Measurements from ENCODE around the gene SLC30A4.

SLC30A4 gene

DNA sequence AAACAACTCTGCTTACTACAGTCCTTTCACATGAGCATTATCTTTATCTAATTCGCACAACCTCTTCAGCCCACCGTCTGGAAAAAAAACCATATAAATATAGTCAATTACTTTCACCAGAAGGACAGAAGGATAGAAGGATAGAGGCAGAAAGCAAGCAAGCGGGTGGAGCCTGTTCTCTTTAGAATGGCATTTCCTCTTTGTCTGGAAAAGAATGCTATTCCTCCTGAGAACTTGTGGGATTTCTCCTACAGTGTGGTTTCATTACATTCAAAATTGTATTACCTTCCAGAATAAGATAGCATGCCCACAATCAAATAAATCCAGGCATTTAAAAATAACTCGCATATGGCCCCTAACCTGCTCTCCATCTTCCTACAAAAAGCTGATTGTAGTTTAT is 23.1 kb downstream of the SLC30A4 start:
- DNase-seq = no peak

DNA sequence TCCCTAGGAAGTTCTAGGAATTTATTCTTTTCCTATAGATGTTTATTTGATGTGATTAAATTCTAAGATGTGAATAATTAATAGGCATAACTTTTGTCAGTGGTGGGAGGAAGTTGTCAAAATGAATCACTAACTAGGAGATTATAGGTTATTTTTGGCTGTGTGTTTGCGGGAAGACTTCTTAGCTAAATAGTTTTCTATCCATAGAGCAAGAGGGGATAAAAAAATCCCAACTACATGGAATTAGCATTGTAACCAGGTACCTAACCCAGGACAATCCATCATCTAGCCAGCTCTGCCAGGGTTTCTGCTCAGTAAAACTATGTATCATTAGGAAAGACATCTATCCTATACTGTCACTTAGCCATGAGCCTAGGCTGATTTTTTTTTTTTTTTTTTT is 23.9 kb downstream of the SLC30A4 start:
- no peak for DNase-seq

DNA sequence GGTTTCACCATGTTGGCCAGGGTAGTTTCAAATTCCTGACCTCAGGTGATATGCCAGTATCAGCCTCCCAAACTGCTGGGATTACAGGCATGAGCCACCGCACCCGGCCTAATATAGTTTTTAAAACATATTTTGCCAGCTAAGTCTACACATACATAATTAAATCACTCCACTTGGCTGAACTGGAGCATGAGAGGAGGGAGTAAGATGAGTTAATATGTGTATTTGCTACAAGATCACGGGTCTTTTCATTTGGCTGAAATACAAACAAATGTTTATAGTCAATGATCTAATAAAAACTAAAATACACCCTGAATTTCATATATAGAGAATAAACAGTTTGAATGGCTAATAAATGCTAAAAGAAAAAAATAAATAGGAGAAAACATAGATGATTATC is 25.3 kb downstream of the SLC30A4 start:
- no peak for DNase-seq

DNA sequence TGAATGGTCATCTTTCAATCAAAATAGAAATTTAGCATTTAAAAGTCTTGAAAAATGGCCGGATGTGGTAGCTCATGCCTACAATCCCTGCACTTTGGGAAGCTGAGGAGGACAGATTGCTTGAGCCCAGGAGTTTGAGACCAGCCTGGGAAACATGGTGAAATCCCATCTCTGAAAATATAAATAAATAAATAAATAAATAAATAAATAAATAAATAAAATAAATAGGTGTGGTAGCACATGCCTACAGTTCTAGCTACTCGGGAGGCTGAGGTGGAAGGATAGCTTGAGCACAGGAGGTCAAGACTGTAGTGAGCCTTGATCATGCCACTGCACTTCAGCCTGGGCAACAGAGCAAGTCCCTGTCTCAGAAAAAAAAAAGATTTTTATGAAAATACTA is 25.9 kb downstream of the SLC30A4 start:
- DNase-seq = no peak

DNA sequence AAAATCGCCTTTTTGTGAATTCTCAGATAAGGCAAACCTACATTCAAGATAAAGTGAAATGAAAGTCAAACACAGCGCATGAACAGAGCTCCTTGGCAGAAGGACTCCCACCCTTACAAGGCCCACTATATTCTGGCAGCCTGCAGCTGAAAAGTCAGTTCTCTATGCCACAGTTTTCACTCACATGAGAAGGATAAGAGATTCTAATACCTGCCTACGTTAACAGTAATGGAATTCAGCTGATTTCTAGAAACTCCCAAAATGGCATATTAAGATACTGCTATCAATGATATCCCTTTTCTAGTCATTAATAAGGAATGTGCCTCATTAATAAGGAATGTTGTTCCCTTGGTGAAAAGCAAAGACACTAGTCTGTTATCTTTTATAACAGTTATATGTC is 27.0 kb downstream of the SLC30A4 start:
- no peak for DNase-seq

DNA sequence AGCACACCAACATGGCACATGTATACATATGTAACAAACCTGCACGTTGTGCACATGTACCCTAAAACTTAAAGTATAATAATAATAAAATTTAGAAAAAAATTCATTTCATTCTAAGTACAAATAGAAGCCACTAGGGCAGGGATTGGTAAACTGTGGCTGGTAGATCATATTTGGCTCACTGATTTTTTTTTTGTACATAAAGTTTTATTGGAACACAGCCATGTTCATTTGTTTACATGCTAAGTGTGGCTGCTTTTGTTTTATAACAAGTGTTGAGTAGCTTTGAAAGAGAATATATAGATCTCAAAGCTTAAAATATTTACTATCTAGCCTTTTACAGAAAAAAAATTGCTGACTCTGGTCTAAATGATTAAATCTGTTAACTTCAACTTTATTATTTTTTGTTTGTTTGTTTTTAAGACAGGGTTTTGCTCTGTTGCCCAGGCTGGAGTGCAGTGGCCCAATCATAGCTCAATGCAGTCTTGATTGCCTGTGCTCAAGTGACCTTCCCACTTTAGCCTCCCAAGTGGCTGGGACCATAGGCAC is 32.8 kb downstream of the SLC30A4 start:
- no peak for DNase-seq

DNA sequence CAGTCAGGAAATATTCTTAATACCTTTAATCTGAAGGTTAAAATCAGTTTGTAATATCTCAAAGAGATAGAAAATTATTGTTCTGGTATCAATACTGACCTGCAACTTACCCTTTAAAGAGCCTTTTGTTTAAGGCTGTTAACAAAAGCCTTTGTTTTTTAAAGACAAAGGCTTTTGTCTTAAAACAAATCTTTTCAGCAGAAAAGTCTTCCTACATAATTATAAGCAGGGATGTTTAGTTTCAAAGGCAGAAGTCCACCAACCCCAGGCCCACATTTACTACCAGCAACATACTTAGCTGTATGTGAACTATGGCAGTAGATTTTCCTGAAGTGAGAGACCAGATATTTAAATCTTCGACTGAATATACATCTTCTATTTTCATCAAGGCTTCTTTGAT is 36.2 kb downstream of the SLC30A4 start:
- no peak for DNase-seq

DNA sequence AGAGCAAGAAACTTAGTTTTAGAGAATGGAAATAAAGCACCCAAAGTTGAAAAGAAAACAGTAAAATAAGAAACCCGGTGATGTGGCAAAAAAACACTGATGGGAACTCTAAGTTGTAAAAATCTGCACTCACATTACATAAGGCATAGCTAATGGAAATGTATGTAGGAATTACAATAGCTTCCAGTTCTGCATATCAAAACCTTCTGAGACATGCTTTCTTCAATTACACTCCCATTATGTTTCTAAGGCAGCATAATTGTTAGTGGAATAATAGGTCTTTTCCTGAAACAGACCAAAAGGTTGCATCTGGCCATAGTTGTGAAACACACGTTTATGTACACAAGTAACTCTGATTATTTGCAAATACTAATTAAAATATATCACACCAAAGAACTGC is 41.4 kb downstream of the SLC30A4 start:
- DNase-seq = no peak

DNA sequence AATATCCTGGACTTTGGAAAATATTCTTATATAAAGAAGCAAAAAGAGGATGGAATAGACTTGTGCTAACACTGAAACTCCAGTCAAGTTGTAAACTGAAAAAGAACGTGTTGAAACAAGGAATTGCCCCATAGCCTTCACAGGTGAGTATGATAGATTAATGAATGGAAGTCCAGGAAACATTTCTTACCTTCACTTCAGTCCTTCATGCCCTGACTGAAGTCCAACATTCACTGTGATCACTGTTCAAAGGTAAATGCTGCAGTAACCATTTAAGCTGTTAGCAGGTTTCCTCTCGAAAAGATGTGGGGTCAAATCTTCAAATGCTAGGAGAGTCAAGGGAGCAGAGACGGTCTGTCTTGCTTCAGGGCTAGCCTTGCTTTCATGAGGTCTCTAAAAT is 46.1 kb downstream of the SLC30A4 start:
- DNase-seq = no peak

DNA sequence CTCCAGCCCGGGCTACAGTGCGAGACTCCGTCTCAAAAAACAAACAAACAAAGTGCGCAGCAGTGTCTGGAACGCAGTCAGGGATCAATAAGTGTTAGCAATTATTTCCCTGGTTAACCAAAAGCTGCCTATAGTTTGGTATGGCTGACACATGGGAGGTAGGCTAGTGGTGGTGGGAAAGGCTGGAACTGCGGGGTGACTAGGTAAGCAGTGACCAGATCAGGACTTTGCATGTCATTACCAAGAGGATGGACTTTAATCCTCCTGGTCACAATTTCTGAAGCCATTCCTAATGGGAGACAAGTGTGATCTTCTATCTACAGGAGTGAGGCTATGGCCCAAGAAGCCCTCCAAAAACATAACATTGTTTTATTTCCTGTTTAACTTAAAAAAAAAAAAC is 47.8 kb downstream of the SLC30A4 start:
- DNase-seq = no peak

DNA sequence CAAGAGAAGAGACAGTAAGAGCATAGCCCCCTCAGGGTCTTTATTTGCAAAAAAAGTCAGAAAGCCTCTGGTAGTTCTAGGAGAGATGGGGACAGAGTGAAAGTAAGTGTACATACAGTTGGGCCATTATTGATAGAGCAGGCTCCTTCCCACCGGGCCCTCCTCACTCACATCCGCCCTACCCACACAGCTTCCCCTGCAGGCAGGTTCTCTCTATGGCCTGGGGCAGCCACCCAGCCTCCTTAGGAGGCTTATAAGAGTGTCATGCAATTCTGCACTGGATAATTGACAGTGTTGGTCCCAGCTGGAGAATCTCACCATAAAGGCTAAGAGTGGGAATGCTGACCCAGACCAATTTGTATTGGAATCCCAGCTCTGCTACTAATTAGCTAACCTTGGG is 49.5 kb downstream of the SLC30A4 start:
- DNase-seq = no peak

DNA sequence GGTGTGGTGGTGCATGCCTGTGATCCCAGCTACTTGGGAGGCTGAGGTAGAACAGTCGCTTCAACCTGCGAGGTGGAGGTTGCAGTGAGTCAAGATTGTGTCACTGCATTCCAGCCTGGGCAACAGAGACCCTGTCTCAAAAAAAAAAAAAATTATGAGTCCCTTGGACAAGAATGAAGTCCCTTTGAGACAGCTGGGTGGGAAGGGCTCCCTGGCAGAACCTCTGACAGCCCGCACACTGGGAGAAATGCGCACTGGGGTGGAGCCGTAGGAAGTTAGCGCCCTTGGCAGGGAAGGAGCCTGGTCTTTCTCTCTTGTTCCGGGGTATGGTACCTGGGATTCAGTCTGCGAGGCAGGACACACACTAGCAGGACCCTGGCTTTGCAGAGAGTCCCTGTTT is 51.4 kb downstream of the SLC30A4 start:
- DNase-seq = no peak

DNA sequence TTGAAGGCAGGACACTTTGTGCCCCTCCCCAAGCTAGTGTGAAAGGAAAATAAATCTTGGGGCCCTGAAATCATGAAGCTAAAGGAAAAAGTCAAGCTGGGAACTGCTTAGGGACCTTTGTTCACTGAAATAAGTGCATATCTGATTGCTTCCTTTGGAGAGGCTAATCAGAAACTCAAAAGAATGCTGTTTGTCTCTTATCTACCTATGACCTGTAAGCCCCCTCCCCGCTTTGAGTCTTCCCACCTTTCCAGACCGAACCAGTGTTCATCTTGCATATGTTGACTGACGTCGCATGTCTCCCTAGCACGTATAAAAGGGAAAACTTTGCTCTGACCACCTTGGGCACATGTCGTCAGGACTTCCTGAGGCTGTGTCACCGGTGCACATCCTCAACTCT is 53.1 kb downstream of the SLC30A4 start:
- no peak for DNase-seq

DNA sequence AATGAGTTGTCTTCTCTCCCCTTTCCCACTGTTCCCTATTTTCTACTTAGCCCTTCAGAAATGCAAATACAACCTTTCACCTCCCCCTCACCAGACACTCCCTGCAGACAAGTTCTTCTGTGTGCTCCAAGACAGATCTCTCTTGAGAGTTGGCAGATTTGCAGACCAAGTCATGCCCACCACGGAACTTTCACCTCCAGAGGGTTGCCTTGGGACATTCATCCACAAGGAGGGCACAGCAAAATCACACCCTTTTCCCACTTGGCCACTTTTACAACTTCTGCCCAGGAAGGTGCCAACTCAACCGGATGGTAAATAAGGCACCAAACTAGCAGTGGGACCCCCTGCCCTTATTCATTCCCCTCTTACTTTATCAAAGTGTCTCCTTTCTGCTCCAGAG is 53.5 kb downstream of the SLC30A4 start:
- no peak for DNase-seq

DNA sequence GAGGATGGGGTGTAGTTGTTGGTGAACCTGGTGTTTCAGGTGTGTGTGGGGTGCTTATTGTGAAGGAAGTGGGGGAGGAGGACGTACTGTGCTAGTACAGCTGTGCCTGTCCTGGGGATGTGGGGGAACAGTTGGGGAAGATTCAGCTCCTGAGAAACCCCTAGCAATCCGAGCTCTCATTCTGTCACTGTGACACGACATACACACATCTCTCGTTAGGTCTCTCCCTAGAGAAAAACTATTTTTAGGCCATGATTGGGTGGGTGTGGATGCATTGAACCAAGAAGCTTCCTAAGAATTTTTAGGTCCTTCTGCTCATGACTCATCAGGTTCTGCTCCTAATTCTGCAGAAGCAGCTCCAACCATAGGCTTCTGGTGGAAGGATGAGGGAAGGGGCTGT is 54.3 kb downstream of the SLC30A4 start:
- no peak for DNase-seq

DNA sequence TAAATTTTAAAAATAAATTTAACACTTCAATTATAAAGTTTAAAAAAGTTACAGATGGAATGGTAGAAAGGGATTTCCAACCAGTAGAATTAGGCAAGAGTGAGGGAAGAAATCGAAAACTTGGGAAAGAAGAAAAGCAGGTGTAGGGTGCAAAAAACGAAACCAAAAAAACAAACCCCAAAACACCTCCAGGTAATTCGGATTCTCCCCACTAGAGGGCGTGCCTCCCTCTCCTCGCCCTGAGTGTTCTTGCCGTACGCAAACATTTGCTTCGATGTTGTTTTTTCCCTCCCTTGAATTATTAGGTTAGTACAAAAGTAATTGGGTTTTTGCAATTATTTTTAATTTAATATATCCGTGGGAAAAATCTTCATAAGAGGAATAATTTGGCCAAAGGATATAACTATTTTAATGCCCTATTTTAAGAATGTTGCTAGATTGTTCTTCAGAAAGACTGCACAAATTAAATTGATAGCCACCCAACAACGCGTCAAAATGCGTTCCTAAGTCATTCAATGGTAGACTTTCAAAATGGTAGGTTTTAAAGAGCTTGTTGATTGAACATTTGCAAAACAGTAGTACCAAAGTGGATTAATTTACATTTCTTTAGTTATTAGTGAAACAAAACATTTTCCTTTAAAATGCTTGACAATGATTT is 63.7 kb downstream of the SLC30A4 start:
- no peak for DNase-seq

DNA sequence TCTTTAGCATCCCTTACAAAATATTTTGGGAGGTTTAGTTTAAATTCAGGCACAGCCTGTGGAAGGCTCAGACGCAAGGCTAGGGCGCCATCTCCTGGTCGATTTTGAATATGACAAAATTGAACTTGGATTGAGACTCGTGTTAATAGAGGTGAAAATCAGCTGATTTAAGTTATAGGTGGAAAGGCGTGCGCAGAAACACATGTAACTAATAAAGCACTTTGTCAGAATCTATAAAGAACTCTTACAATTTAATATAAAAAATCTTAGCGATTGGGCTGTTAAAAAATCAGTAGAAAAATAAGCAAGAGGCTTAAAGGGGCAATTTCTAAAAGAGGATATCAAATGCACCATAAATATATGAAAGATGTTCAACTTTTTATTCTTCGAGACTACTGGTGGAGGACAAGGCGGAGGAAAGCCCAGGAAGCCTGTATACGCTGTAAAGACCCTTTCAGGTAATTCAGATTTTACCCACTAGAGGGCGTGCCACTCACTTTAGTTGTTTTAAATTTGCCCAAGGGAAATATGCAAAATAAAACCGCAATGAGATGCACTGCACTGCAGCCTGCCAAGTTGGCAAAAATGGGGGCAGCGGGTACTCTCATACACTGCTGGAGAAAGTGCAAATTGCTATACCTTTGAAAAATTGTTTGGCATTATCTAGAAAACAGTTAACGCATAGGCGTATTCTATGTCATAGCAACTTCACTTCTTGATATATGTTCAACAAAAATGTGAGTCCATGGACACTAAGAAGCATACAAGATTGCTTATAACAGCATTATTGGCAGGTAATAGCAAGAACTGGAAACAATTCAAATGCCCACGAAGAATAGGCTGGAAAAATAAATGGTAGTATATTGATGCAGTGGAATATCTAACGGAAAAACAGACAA is 64.7 kb downstream of the SLC30A4 start:
- no peak for DNase-seq

DNA sequence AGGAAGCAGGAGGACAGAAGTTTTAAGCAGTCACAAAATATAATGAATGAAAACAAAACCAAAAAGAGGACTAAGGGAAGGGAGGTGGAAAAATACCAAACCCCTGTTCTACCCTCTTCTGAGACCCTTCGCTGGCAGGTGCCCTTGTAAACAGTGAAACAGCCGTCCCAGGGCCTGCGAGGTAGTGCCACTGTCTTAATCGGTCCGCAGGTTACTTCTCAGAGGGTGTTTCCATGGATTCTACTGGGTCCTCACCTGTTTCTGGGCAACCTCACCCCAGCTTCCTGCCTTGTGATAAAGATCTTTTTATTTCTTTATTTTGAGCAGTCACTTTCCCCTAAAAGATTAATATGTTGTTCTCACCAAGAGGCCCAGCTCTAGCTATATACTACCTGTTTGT is 65.3 kb downstream of the SLC30A4 start:
- no peak for DNase-seq

DNA sequence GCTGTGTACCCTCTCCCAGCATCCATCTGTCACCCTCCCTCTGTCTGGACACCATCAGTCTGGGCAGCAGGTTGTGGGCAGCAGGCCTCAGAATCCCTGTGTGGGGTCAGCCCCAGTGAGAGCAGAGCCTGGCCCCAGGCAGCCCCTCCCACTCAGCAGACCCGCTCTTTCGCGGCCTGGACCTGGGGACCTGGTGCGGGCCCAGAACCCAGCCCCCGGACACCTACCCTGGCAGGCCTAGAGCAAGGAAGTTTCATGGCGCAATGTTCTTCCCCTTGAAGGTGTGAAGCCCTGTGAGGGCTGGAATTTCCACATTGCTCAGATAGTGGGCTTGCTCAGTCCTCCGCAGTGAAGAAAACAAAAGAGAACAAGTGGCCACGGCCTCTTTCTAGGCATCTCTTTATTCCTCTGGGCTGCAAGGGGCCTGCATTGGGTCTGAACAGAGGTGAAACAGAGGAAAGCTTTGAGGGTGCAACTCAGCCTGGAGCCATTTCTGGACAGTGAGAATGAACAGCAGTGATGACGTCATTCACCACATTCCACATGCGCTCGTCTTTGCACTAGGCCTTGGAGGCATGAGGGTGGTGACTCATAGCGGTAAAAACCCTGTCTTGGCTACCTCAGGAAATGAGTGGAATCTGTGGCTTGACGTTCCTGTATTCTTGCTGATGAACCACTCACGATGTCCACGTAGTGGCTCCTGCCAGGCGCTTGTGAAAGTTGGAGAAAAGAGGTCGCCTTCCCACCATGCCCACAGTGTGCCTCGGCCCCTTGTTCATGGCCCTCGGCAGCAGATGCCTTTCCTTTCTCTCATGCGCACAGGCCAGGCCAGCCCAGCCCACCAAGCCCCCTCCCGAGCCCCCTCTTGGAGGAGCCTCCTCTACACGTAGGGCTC is 66.1 kb downstream of the SLC30A4 start:
- peak; percentile 57 for DNase-seq

DNA sequence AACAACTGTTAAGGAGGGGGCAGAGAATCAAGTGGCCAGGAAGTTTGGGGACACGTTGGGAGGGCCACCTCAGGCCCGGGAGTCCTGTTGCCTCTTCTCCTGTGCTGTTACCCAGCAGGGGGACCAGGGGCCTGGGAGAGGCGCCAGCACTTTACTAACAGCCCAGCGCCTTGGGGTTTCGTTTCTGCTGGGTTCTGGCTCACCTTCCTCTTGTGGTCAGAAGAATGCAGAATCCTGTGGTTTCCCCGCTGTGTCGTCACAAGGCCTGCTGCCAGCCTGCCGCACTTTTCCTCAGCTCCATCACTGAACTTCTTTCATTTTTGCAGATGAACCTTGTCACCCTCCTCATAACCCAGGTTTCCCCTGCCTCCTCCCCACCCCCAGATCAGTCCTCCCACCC is 67.7 kb downstream of the SLC30A4 start:
- peak; percentile 61 for DNase-seq

DNA sequence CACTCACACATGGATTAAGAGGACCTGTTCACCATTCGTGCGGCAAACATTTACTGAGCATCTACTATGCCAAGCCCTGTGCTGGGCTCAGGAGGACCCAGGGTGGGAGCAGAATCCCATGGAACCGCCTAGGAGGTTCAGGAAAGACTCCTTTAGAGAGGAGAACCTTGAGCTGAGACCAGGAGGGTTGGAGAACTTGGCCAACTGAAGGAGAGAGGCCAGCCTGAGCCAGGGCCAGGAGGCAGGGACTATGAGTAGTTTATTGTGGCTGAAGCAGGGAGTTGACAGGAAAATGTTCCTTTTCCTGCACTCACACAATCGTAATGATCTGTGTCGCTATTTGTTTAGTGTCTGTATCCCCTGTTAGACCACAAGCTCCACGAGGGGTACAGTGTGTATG is 71.3 kb downstream of the SLC30A4 start:
- DNase-seq = no peak

DNA sequence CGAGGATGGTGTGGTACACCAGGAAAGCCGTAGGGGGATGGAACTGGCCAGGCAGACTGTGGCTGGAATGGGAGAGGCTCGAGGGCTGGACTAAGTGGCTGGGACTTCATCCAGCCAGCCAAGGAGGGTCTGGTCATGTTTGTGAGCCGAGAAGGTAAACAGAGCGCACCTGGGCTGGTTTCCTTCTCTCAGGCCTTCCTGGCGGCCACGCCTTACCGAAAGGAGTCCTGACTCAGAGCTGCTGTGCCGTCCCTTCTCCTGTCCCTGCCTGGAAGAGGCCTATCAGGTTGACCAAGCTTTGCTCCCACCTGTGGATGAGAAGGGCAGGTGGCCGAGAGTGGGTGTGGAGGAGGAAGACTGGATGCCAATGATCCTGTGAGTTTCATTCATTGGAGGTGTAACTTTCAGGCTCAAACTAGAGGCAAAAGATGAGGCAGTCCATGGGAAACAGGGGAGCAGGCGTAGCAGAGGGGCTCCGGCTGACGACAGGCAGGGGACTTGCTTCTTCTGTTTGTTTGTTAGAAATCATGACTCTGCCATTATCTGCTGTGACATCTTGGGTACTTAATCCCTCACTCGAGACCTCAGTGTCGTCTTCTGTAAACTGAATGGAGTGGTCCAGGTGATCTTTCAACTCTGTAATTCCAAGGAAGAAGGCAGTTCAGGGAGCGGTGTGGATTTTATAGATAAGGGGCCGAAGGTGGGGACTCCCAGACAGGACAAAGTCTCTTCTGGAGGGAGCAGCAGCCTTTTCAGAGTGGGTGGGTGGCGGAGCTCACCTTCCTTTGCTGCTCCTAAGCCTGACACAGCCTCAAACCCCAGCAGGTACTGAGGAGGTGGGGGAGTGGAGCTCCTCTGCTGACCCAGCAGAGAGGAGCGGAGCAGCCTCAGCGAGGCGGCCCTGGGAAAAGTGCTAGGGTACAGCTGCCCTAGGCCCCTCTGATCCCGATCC is 72.4 kb downstream of the SLC30A4 start:
- DNase-seq = no peak
